ENCODE results near the gene MYO18A.
A peak's percentile ranks its signal among the peaks of the same experiment; 100 is the strongest.

- TF ChIP-seq POLR2A (IDR thresholded peaks at IDR 0.05; ENCODE audit: low read depth) (no peak), POLR2AphosphoS5 (IDR thresholded peaks at IDR 0.05) (peak; percentile 23 to 43), CTCF (IDR thresholded peaks at IDR 0.05) (peak in 2 of 3 experiments; percentile 93 to 95)
Measured at GRCh38 chr17:29219378-29220047, 39.3 kb upstream of the MYO18A start.

All from esophagus muscularis mucosa (tissue), 3 donors.